ENCODE results near the gene CCDC124.

- TF ChIP-seq, protein P1, sequence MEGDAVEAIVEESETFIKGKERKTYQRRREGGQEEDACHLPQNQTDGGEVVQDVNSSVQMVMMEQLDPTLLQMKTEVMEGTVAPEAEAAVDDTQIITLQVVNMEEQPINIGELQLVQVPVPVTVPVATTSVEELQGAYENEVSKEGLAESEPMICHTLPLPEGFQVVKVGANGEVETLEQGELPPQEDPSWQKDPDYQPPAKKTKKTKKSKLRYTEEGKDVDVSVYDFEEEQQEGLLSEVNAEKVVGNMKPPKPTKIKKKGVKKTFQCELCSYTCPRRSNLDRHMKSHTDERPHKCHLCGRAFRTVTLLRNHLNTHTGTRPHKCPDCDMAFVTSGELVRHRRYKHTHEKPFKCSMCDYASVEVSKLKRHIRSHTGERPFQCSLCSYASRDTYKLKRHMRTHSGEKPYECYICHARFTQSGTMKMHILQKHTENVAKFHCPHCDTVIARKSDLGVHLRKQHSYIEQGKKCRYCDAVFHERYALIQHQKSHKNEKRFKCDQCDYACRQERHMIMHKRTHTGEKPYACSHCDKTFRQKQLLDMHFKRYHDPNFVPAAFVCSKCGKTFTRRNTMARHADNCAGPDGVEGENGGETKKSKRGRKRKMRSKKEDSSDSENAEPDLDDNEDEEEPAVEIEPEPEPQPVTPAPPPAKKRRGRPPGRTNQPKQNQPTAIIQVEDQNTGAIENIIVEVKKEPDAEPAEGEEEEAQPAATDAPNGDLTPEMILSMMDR (IDR thresholded peaks at IDR 0.05; ENCODE audit: low read depth, low read length): no peak
- no peak for TF ChIP-seq EZH2phosphoT487 (IDR thresholded peaks at IDR 0.05; ENCODE audit: low read depth)
Measured at GRCh38 chr19:17963936-17964691, 31.3 kb downstream of the CCDC124 start.
